ENCODE measurements around the gene ZNF444. TPM values are rescaled to one million over a fixed set of nuclear protein-coding genes. Genes with fewer than 3 reads are reported as not detected.

Gene ZNF444
- total and polyA plus RNA-seq, 2 of the 8 experiments (the other 6 are each of a cell fraction or from before 2014, with no cell fraction given) = 49.5 to 54.5 TPM

- Histone ChIP-seq H3K4me3 (ENCODE audit: extremely low read depth in 1 of 4, insufficient read depth in 2 of 4, low read depth in 3 of 4, low read length in 4 of 4) (no peak overlapping the region), H3K18ac (ENCODE audit: extremely low read depth, low read length) (no peak overlapping the region), H3K9me3 (ENCODE audit: insufficient read depth in 2 of 2, low read depth in 1 of 2, low read length in 1 of 2) (no peaks in the 10 kb centered on the region), H3K23ac (ENCODE audit: insufficient read length) (no peak overlapping the region), H3K23me2 (ENCODE audit: low read depth, low read length) (no peaks in the 10 kb centered on the region), H3K9ac (replicated peaks in 1 of 4; ENCODE audit: extremely low read depth in 1 of 4, low read depth in 3 of 4, low read length in 3 of 4) (no peak overlapping the region), H4K20me1 (replicated peaks in 1 of 2; ENCODE audit: control insufficient read depth in 1 of 2, insufficient read depth in 2 of 2, low read length in 2 of 2) (peaks cover 53 to 55% of the 10 kb centered on the region in 2 experiments), H4K5ac (ENCODE audit: insufficient read length, low read depth, low read length) (no peak overlapping the region), H2BK12ac (ENCODE audit: low read depth, low read length) (no peak overlapping the region), H3K27me3 (replicated peaks in 1 of 4; ENCODE audit: control insufficient read depth in 3 of 4, extremely low read depth in 1 of 4, insufficient read depth in 3 of 4, low read length in 3 of 4) (no peaks in the 10 kb centered on the region; a peak in 1 of 7 replicates), H3K4me2 (ENCODE audit: insufficient read depth in 1 of 2, low read depth in 2 of 2, low read length in 2 of 2) (peak overlapping the region in 1 of 2 experiments; percentile 7; a peak in 2 of 4 replicates), H2AK5ac (ENCODE audit: low read depth, low read length) (no peak overlapping the region), H4K8ac (ENCODE audit: extremely low read depth, insufficient read depth, low read length) (peak overlapping the region; percentile 1; the same call in 1 of the 2 replicates), H2BK15ac (ENCODE audit: low read length) (no peak overlapping the region), H2AFZ (ENCODE audit: low read length) (no peak overlapping the region), H2BK20ac (ENCODE audit: low read length) (no peak overlapping the region), H2BK120ac (replicated peaks; ENCODE audit: low read depth, low read length) (no peak overlapping the region), H2BK5ac (ENCODE audit: low read depth, low read length) (peak overlapping the region; percentile 60; the same call in 1 of the 2 replicates), H3K36me3 (ENCODE audit: control insufficient read depth in 2 of 4, insufficient read depth in 4 of 4, low read length in 3 of 4) (no peaks in the 10 kb centered on the region), H3K27ac (ENCODE audit: low read depth, low read length) (no peak overlapping the region), H3K4me1 (replicated peaks in 1 of 4; ENCODE audit: control insufficient read depth in 3 of 4, insufficient read depth in 4 of 4, low read length in 3 of 4) (peaks cover 0 to 44% (median 29%) of the 10 kb centered on the region in 4 experiments; a peak in 6 of 7 replicates), H3K79me1 (ENCODE audit: low read depth, low read length) (peaks cover 15% of the 10 kb centered on the region), H3K56ac (replicated peaks; ENCODE audit: insufficient read length, low read depth, low read length) (no peak overlapping the region), H3K79me2 (ENCODE audit: control insufficient read depth in 1 of 2, insufficient read depth in 2 of 2, low read length in 2 of 2) (peaks cover 31 to 88% of the 10 kb centered on the region in 2 experiments), H3K14ac (ENCODE audit: insufficient read length) (no peak overlapping the region), H3K4ac (replicated peaks; ENCODE audit: insufficient read length, low read depth, low read length) (no peak overlapping the region), H4K91ac (replicated peaks; ENCODE audit: insufficient read length, low read length) (no peak overlapping the region)
- DNase-seq (ENCODE audit: low read depth in 1 of 2, low spot score in 2 of 2) (no peak), FAIRE-seq (no peak)
- TF ChIP-seq EGR1 (IDR thresholded peaks at IDR 0.05; ENCODE audit: borderline replicate concordance, low read depth, low read length) (peak; percentile 59; the same call in 1 of the 2 replicates), EP300 (IDR thresholded peaks at IDR 0.05; ENCODE audit: borderline replicate concordance in 1 of 2, low read depth in 2 of 2, low read length in 2 of 2) (no peak)
- 77% methylated on average over 19 of the region's 27 CpGs; no CpG with 5 or more reads in 1 of the 2 experiments for WGBS, 2 experiments (ENCODE audit: extremely low coverage in 1 of 2, insufficient coverage in 1 of 2, insufficient read length in 1 of 2, insufficient replicate concordance in 2 of 2, low coverage in 1 of 2, low lambda C conversion rate in 2 of 2, missing lambda C conversion rate in 1 of 2)
- ChIA-PET POLR2A (ENCODE audit: partially characterized antibody) (interaction anchor here (0.6 to 6.0 kb wide), 12 partner anchors 8 to 451 kb away, joined by 3 to 51 read pairs (median 4); partner anchors contain the start of genes ZNF444 and ZNF787), CTCF (ENCODE audit: partially characterized antibody) (interaction anchor here (1.1 to 1.9 kb wide), 4 partner anchors 11 to 202 kb away, joined by 4 to 8 read pairs (median 5); no protein-coding TSS in a partner anchor)
Measured at GRCh38 chr19:56107626-56108351, 33.3 kb upstream of the ZNF444 start.

All from H1 (cell line).